NCI-H345 treated with DMSO at 0.1 percent for 48 hours (cell line): ENCODE data around the gene PRDM12.
"Not testable (repeated sequence)": the region's sequence is repeated elsewhere in the genome, so short reads cannot be mapped to it uniquely, and the experiment has no call there.

Experiments used
- DNase-seq: peaks from one replicate; lab custom pipeline; 2025; ENCODE audit not compliant: unreplicated experiment; lab: John Stamatoyannopoulos, UW

Gene PRDM12

DNA sequence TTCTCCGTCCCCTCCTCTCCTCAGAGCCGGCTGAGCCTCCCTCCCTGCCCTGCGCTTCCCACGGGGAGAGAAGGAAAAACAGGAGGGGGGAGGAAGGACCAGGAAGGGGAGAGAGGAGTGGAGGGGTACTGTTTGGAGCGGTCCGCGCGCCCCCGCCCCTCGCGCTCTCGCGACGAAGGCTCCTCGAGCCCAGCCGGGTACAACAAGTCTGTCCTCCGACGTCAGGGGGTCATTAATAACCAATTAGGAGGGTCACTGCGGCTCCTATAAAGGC, 480 bp upstream of the PRDM12 start:
- DNase-seq: no peak

DNA sequence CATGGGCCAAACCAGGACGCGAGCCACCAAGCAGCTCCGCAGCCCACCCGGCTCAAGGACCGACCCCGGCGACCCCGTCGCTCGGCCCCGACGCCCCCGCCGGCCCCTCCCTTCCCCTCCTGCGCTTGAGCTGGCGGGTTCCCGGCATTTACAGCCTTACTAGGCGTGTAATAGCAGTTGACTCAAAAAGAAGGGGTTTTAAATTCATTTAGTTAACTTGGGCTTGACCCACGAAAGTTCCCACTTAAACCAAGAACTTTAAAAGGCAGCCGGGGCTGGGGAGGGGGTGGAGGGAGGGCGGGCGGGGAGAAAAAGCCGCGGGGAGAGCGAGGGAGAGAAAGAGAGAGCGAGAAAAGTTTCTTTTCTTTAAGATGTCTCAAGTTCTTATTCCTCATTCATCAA, 636 bp downstream of the PRDM12 start:
- no peak for DNase-seq

DNA sequence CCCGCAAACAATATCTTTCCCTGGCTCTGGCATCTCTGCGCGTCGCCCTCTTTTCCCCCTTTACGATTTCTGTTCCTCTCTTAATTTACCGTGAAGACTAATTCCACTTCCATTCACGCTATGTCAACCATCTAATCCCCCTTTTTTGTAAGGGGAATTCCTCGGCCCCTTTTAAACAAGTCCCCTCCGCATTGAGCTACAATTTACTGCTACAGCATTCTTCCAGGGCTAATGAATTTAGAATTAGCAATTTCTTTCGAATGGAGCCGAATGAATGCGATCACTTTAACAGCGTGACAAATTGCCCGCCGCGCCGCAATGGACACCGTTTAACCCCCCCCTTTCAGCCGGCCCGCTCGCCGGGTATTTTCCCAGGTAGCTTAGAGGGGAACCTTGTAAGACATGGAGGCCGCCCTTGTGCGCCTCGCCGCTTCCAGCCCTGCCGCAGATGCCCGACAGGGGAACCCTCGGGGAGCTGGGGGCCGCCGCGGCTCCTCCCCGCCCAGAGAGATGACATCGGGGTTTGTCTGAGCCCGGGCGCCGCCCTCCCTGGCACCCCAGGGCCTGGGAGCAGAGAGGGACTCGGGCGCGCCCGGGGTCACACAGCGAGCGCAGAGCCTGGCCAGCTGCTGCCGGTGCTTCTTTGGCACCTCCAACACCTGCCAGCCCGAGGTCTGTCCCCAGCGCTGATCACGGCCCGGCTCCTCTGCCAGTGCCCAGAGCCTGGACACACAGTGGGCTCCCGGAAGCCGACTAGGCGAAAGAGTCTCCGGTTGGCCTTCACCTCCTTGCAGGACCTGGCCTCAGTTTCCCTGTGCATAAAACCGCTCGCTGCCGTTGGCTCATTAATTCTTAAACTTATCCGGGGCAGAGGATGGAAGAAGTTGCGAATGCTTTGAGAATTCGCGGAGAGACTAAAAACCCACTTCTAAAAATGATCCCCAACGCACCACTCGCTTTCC, 1.3 kb downstream of the PRDM12 start:
- no peak for DNase-seq

- no peak for DNase-seq
These were observed 2.2 kb downstream of the PRDM12 start for GRCh38 chr9:130666393-130667119.

- no peak for DNase-seq
These were observed 2.7 kb downstream of the PRDM12 start for GRCh38 chr9:130667120-130667435.

DNA sequence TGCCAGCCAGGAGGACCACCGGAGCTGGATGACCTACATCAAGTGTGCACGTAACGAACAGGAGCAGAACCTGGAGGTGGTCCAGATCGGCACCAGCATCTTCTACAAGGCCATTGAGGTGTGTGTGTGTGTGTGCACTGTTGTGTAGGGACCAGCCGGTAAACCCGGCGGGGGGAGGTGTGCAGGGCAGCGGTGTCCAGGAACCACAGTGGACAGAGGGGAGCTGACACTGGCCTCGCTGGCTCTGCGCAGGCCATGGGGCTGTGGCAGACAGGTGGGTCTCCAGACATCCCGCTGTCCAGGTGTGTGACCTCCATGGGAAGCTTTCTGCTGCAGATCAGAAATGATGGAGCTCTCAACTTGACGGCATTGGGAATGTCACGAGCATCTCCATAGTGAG, 3.8 kb downstream of the PRDM12 start:
- DNase-seq: no peak

DNA sequence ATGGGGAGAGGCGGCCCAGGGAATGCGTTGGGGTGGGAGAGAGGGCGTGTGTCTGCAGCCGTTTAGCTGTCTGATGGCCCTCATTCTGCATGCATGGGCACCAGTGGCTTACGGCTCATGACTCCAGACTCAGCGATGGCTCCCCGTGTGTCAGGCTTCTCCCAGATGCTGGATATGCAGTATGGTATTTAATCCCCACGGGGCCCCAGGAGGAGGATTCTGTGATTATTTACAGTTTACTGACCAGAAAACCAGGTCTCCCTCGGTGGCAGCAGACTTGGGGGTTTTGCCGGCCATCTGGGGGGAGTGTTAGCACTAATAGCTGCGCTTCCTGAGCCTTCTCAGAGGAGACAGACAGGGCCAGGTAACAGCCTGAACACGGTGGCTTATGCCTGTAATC, 4.3 kb downstream of the PRDM12 start:
- no peak for DNase-seq

- DNase-seq: no peak
These were observed 5.6 kb downstream of the PRDM12 start for GRCh38 chr9:130669965-130670364.

GRCh38 chr9:130670644-130671043, 6.2 kb downstream of the PRDM12 start:
- no peak for DNase-seq

- DNase-seq: no peak
These were observed 8.1 kb downstream of the PRDM12 start for GRCh38 chr9:130672466-130672865.

DNA sequence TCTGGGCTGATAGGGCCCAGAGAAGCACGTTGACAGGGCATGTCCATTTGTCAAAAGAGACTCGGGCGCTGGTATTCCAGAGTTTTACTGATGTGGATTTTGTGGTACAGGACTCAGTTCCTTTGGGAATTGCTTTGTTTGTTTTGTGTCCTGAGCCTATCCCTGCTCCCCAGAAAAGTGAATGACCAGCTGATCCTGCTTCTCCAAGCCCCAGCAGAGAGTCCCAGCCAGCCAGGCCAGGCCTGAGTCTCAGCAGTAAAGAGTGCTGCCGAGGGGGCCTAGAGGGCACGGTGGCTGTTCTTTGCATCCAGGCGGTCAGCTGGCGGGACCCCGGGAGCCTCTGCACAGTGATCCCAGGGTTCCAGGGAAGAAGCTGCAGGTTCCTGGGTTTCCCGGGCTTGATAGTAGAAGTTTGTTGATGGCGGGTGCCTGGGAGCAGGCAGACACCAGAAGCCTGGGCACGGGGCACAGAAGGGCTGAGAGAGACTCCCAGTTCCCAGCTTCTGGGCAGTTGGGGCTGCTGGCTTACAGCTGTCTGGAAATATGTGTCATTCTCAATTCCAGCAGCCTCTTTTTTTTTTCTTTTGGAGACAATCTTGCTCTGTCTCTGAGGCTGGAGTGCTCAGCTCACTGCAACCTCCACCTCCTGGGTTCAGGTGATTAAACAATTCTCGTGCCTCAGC, 8.7 kb downstream of the PRDM12 start:
- no peak for DNase-seq

GRCh38 chr9:130675396-130675795, 11.0 kb downstream of the PRDM12 start:
- DNase-seq: no peak

- DNase-seq: no peak
These were observed 12.9 kb downstream of the PRDM12 start for GRCh38 chr9:130677252-130677651.

DNA sequence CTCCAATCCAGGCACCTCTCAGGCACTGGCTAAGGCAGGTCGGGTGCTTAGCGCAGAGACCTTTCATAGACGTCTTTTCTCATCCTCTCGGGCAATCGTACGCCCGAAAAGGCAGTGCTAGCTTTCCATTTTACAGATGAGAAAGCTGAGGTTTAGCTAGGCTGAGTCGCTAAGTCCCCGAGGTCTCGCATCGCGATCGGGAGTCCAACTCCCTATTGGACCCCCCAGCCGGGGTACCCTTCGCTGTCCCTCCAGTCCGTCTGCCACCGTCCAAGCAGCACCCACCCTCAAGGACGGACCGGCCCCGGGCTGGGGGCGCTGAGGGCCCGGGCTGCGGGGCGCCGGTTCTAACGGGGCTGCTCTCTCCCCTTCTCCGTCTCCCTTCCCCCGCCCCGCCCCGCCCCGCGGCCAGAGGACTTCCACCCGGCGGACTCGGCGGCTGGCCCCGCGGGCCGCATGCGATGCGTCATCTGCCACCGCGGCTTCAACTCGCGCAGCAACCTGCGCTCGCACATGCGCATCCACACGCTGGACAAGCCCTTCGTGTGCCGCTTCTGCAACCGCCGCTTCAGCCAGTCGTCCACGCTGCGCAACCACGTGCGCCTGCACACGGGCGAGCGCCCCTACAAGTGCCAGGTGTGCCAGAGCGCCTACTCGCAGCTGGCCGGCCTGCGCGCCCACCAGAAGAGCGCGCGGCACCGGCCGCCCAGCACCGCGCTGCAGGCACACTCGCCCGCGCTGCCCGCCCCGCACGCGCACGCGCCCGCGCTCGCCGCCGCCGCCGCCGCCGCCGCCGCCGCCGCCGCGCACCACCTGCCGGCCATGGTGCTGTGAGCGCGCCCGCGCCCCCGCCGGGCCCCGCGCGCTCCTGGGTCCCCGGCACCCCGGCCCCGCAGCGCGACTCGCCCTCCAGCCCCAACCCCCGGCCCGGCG, 16.7 kb downstream of the PRDM12 start:
- peak; percentile 34 for DNase-seq

DNA sequence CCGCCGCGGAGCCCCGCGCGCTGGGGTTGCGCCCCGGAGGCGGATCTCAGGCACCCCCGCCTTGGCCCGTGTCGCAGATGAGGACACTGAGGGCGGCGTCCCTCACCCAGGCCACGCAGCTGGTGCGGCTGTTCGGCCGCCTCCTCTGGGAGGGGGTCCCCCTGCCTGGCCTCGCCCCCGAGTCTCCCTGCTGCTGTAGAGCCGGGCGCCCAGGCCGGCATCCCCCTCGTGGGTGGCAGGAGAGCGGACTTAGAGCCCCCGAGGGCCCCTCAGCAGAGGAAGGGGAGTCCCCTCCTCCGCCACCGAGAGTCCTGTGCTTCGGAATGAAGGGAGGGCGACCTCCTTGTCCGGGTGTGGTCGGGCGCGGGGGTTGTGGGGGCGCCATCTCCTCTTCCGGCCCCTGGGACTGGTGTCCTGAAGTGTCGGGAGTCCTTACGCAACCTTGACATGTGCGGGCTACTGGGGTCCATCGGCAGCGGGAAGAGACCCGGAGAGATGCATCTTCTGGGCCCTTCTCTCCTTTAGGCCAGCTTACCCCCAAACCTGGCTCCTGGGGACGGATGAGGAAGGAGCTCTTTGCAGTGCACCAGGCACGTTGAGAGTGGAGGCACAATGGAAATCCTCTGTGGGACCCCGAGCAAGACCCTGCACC, 17.5 kb downstream of the PRDM12 start:
- no peak for DNase-seq

- peak; percentile 67 for DNase-seq
These were observed 18.2 kb downstream of the PRDM12 start for GRCh38 chr9:130682421-130683121.

DNA sequence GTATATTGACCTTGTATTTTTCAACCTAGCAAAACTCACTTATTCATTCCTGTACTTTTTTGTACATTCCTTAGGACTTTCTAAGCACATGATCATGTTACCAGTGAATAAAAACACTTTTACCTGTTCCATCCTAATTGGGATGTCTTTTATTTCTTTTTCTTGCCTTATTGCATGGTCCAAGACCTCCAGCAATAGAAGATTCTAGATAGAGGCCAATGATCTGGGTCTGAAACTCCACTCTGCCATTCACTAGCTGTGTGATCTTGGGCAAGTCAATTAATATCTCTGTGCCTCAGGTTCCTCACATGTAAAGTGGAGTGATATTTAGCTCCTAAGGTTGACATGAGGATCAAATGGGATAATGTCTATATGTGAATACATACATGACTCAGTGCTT, 20.7 kb downstream of the PRDM12 start:
- DNase-seq: no peak

- not testable (repeated sequence) for DNase-seq
These were observed 21.6 kb downstream of the PRDM12 start for GRCh38 chr9:130685945-130686344.

- DNase-seq: no peak
These were observed 23.2 kb downstream of the PRDM12 start for GRCh38 chr9:130687615-130688014.

- DNase-seq: no peak
These were observed 23.7 kb downstream of the PRDM12 start for GRCh38 chr9:130688072-130688471.
